Activated naive CD8-positive, alpha-beta T cell treated with anti-CD3 and anti-CD28 coated beads, Interleukin-2, amount 50 U/mL, for 16 hours (primary cell): Measurements from ENCODE around the gene HIF1A.
A peak's percentile ranks its signal among the peaks of the same experiment; 100 is the strongest.
"Not testable (repeated sequence)": the region's sequence is repeated elsewhere in the genome, so short reads cannot be mapped to it uniquely, and the experiment has no call there.

Experiments used
- DNase-seq: peaks from one replicate; pipeline ENCODE4 v3.0.0-alpha.2; 2020; ENCODE audit warnings: low read depth, low spot score

The HIF1A gene

DNA sequence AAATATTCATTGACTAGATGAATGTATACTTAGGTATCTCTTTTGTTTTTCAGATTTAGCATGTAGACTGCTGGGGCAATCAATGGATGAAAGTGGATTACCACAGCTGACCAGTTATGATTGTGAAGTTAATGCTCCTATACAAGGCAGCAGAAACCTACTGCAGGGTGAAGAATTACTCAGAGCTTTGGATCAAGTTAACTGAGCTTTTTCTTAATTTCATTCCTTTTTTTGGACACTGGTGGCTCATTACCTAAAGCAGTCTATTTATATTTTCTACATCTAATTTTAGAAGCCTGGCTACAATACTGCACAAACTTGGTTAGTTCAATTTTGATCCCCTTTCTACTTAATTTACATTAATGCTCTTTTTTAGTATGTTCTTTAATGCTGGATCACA is 51.6 kb downstream of the HIF1A start:
- DNase-seq, result no peak

- DNase-seq, result no peak
Observed at GRCh38 chr14:61747342-61747741, 52.0 kb downstream of the HIF1A start.

DNA sequence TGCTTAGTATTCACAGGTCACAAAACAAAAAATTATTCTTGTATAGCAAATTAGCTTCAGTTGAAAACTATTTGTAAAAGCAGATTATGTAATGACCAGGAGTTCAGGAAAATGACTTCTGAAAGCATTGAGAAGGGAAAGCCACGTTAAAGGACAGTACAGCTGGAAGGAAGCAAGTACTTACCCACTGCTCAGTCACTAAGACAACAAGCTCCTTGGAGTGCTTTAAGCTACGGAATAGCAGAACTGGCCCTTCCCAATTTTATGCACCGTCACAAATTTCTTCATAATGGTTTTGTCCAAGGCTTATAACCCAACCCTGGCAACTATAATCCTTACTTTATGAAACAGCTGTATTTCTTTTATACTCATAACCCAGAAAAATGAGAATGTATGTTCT is 54.0 kb downstream of the HIF1A start:
- no peak for DNase-seq

GRCh38 chr14:61749867-61750266 is 54.6 kb downstream of the HIF1A start:
- no peak for DNase-seq

DNA sequence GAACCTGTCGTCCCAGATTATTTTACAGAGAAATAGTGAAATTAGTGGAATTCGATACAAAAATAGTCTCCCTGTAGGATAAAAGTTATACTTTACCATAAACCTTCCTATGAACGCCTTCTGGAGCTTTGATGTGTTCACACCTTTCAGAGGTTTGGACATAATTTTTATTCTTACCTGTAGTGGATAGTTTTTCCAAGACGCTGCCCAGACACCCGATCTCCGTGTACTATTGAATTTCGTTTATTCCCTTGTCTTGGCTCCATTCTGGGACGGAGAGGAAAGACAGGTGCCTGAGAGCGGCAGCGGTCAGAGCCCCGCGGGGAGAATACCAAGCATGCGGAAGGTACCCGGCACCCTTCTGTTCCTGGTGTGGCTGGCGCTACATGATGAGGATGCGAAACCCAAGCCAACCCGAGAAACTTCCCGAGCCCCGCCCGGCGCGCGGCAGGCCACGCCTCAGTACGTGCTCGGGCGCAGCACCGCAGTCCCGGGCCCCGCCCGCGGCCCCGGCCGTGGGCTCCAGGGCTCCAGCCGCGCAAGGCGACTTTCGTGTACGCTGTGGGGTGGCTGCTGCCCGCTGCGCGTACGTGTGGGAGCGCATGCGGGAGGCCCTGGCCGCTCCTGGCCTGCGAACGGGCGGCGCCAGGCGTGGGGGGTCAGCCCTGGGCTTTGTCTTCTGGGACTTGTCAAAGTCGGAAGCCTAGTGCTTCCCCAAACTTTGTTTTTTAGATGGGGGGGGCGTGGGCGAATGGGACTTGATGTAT is 55.6 kb downstream of the HIF1A start:
- DNase-seq, result peak; percentile 27

- DNase-seq, result no peak
Observed at GRCh38 chr14:61751475-61751989, 56.2 kb downstream of the HIF1A start.

DNA sequence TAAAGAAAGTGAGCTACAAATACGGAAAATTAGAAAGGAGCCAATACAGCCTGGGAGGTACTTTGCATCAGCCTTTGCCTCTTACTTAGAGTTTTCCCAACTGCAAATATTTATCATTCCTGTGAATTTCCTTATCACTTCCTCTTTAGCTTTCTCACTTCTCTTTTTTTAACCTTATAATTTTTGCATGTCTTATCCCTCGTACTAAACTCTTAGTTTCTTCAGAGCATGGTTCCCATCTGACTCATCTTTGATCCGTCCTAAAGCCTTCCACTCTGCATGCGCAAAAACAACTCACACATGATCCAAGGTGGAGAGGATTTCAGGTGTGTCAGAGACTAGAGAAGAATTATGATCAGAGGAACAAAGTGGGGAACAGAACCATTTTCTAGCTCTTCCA is 57.3 kb downstream of the HIF1A start:
- no peak for DNase-seq

GRCh38 chr14:61753631-61754030 is 58.3 kb downstream of the HIF1A start:
- DNase-seq, result no peak

GRCh38 chr14:61754627-61755381 is 59.5 kb downstream of the HIF1A start:
- no peak for DNase-seq

DNA sequence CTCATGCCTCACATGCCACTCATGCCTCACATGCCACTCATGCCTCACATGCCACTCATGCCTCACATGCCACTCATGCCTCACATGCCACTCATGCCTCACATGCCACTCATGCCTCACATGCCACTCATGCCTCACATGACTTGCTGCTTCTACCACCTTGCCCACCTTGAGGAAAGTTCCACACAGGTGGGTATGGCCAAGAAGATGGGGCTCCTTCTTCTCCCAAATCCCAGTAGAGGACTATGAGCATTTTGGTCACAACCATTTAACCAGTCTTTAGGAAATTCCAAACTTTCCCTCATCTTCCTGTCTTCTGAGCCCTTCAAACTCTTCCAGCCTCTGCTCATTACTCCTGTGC is 60.0 kb downstream of the HIF1A start:
- DNase-seq, result not testable (repeated sequence)

GRCh38 chr14:61756135-61756534 is 60.8 kb downstream of the HIF1A start:
- DNase-seq, result no peak

- DNase-seq, result no peak
Observed at GRCh38 chr14:61759878-61760277, 64.6 kb downstream of the HIF1A start.

DNA sequence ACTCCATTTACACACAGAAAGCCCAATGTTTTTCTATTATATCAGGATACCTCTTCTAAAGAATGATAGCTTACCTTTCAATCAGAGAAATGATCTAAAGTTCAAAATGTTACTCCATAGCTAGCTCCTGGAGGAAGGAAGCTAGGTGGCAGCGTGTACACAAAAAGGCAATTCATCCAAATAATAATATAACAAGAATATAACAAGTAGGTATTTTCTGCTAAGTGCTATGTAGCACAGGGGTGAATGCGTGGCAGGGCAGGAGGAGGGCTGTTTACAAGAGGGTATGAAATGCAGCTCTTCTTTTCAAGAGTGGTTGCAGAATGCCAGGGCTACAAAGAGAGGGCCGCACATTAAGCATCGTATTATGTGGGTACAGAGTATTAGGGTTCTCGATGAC is 66.2 kb downstream of the HIF1A start:
- DNase-seq, result no peak

DNA sequence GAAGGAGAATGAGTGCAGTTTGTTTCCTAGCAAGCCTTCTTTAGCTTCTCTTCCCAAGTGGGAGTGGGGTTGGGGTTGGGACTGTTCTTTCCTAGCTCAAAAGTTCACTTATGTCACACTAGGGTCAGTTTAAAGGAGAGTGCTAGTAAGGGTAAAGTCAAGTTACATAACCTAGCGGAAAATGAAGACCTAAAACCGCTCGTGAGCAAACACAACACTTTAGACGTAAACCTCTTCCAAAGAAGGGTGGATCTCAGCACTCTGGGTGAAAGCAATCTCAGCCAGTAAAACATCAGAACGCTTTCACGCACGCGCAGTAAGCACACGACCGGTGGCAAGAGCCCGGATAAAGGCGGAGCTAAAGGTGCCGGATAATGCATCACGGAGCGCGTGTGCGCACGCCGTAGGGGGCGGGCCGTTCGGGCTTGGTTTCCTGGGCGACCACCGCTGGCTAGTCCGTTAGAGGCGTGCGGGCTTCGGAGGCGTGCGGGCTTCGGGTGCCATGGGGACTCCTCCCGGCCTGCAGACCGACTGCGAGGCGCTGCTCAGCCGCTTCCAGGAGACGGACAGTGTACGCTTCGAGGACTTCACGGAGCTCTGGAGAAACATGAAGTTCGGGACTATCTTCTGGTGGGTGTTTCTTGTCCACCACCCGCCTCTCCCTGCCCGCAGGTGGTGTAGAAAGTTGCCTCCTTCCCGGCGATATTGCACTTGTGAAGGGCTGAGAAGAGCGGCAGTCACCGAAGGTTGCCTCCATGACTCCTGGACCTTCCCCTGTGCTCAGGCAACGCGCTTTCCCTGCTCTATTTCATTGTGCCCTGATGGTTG is 66.9 kb downstream of the HIF1A start, which contains the start of gene SNAPC1:
TSS of gene SNAPC1 (plus strand) at position 462 of the 828 bp plus-strand sequence. CDS start at position 503, 41 bp downstream.
- DNase-seq, result peak; percentile 96

DNA sequence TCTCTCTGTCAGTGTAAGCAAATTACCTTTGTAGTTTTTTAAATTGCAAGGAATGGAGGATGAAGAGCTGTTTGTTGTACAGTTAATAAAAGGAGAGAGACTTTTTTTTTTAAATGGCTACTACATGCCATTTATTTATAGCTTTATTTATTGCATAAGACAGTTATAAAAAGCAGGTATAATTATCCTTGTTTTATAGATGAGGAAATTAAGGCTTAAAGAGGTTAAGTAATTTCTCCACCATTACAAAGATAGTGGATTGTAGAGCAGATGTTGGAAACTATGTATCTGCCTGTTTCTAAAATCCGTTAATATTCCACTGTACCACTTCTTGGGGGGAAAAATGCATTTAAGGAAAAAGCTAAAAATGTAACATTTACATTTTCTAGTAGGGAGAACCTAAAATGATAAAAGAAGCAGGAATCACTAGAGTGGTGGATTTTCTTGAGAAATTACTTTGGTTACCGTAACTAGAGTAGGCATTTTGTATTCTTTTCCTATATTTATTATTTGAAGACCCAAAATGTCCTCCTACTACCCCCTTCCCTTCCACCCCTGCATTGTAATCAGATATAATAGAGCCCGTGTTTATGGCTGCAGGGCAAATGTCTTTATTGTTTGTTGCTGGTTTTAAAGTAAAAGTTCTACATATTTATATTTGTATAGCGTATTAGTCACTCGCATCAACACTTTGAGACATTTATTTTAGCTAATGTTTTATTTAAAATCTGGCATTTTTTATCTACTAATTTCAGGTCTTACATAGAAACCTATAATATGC is 69.2 kb downstream of the HIF1A start:
- no peak for DNase-seq

- DNase-seq, result no peak
Observed at GRCh38 chr14:61765225-61765943, 70.1 kb downstream of the HIF1A start.

GRCh38 chr14:61766151-61766550 is 70.8 kb downstream of the HIF1A start:
- DNase-seq, result no peak

- no peak for DNase-seq
Observed at GRCh38 chr14:61768240-61768639, 72.9 kb downstream of the HIF1A start.

- no peak for DNase-seq
Observed at GRCh38 chr14:61769893-61770292, 74.6 kb downstream of the HIF1A start.

DNA sequence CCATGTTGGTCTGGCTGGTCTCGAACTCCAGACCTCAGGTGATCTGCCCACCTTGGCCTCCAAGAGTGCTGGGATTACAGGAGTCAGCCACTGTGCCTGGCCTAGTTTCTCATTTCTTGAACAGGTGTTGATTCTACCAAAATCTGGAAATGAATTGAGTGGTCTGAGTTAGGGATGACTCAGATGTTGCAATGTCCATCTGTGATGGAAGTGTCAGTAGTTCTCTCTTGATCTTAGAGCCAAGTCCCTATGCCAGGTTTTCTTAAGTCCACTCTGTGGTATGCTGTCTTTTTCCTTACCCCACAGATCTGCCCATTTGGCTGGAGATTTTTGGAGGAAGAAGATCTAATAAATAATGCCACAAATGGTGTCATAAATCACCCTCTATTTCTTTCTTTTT is 79.5 kb downstream of the HIF1A start:
- DNase-seq, result no peak

DNA sequence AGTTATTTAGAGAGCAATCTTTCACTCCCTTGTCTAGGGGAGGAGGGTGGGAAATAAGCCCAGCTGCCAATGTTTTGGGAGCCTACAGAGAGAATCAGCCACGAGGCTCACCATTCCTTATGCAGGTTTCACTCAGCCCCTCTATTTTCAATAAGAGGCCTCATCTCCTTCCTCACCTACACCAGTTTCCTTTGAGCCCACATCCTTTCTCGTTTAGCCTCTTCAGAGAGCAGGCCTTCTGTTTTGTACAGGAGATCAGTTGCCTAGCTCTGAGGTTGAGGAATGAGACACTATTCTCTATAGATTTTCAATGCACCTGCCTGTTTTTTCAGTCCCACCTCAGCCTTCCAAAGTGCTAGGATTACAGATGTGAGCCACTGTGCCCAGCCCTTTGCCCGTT is 84.8 kb downstream of the HIF1A start:
- no peak for DNase-seq
